Panc1 (cell line): ENCODE results near the gene MIA2. TPM values are rescaled to one million over a fixed set of nuclear protein-coding genes. Genes with fewer than 3 reads are reported as not detected.
A peak's percentile ranks its signal among the peaks of the same experiment; 100 is the strongest.

ENCODE experiments used
- ATAC-seq: fragments of 200-7000 bp; cut with Tn5 transposase; 2 replicates; pipeline ENCODE4 v1.9.1; 2020; ENCODE audit warnings: mild to moderate bottlenecking, moderate library complexity
- BruUV-seq: library from RNA; stranded (reverse); fragments of 400-500 nt; replicated peaks from 2 replicates; lab custom pipeline; 2021; lab: Mats Ljungman, UMichigan
- CTCF ChIA-PET: fragments of 300-600 bp; sonication (Branson Sonifier 250); formaldehyde crosslinking; loops from one replicate; lab custom pipeline; 2022; ENCODE audit warnings: antibody characterized with exemption; lab: Charles Lee
- POLR2A ChIA-PET: fragments of 300-600 bp; sonication (Branson Sonifier 250); formaldehyde crosslinking; loops from one replicate; lab custom pipeline; 2022; ENCODE audit warnings: antibody characterized with exemption; lab: Charles Lee
- DNase-seq: peaks from one replicate; pipeline ENCODE4 v3.0.0-alpha.2; 2010; ENCODE audit warnings: low read depth, low spot score
- H3K27ac ChIP-seq: 2 replicates; pipeline ENCODE4 v1.5.1; 2011; ENCODE audit warnings: mild to moderate bottlenecking, low read length, inconsistent platforms
- H3K27me3 ChIP-seq: fragments of 200-500 bp; sonication (Bioruptor generic); 2 replicates; pipeline ENCODE4 v1.6.0; 2014; ENCODE audit warnings: low read length, inconsistent platforms; ENCODE audit not compliant: control insufficient read depth, insufficient read depth
- H3K36me3 ChIP-seq: fragments of 200-500 bp; sonication (Bioruptor generic); 2 replicates; pipeline ENCODE4 v1.5.1; 2014; ENCODE audit warnings: inconsistent platforms, mild to moderate bottlenecking, low read length, moderate library complexity; ENCODE audit not compliant: control insufficient read depth, insufficient read depth
- H3K4me1 ChIP-seq: 2 replicates; pipeline ENCODE4 v1.5.1; 2011; ENCODE audit warnings: inconsistent platforms, mild to moderate bottlenecking, low read length, moderate library complexity; ENCODE audit not compliant: control insufficient read depth, insufficient read depth
- H3K4me3 ChIP-seq, 2 experiments: 2 replicates each; pipeline ENCODE4 v1.5.1; 2011 to 2012; ENCODE audit warnings: low read depth in 2 of 2, low read length in 2 of 2, mild to moderate bottlenecking in 2 of 2, inconsistent platforms in 1 of 2, moderate library complexity in 1 of 2
- H3K9me3 ChIP-seq: fragments of 200-500 bp; sonication (Bioruptor generic); 2 replicates; pipeline ENCODE4 v1.5.1; 2014; ENCODE audit warnings: low read depth, mild to moderate bottlenecking, inconsistent platforms, low read length, moderate library complexity; ENCODE audit not compliant: control insufficient read depth, insufficient read depth
- CTCF ChIP-seq: fragments of 450-650 bp; IDR thresholded peaks from 2 replicates; pipeline ENCODE4 v1.5.1; 2017; ENCODE audit warnings: mild to moderate bottlenecking
- POLR2AphosphoS5 ChIP-seq: IDR thresholded peaks from 2 replicates; pipeline ENCODE4 v1.6.1; 2012; ENCODE audit warnings: mild to moderate bottlenecking, low read depth, low read length, moderate library complexity
- SIN3A ChIP-seq: IDR thresholded peaks from 2 replicates; pipeline ENCODE4 v1.6.1; 2012; ENCODE audit warnings: low read depth, mild to moderate bottlenecking, low read length, moderate library complexity, borderline replicate concordance; ENCODE audit not compliant: insufficient read depth
- TCF7L2 ChIP-seq: IDR thresholded peaks from 2 replicates; pipeline ENCODE4 v1.6.1; 2011; ENCODE audit warnings: mild to moderate bottlenecking, low read depth, low read length, inconsistent platforms
- in situ Hi-C: cut with HindIII; loops from 2 replicates; pipeline ENCODE4 v1.10.0; 2016; ENCODE audit warnings: low sequenced_read_pairs, low pct_unique_long_range_greater_than_20kb
- intact Hi-C: fragments of 100-400 bp; cut with micrococcal nuclease; formaldehyde crosslinking; loops from one replicate; pipeline ENCODE4 v1.10.0; 2022; ENCODE audit not compliant: unreplicated experiment
- total RNA-seq: library from RNA; stranded (reverse); gene quantifications from one replicate; pipeline ENCODE4 v1.2.1, GENCODE V29; 2021; ENCODE audit not compliant: unreplicated experiment
- TF ChIP-seq, protein P1 (sequence below), 2 experiments: IDR thresholded peaks; 2 replicates each; pipeline ENCODE4 v1.6.1; 2011 to 2012; ENCODE audit warnings: low read depth in 2 of 2, control low read depth in 1 of 2, low read length in 1 of 2, mild to moderate bottlenecking in 1 of 2, moderate library complexity in 1 of 2; ENCODE audit not compliant: insufficient read depth in 1 of 2

The MIA2 gene
- total RNA-seq, 1 experiment from 2014 or later, result 19.2 TPM

GRCh38 chr14:39185256-39186049 is 48.3 kb upstream of the MIA2 start:
- DNase-seq, result no peak
- H3K4me3 ChIP-seq, result no peak overlapping the region
- no peak for ATAC-seq
- H3K36me3 ChIP-seq, result peaks cover 27% of the 10 kb centered on the region
- ChIA-PET POLR2A (interaction anchor here (0.6 to 0.7 kb wide), 4 partner anchors 10 to 82 kb away, joined by 3 to 10 read pairs (median 4); no protein-coding TSS in a partner anchor), CTCF (no interaction called here)
- intact Hi-C loops (loop anchor here (10.0 kb wide), 1 partner anchor 79 kb away; no protein-coding TSS in a partner anchor), in situ Hi-C loops (no loop called here)
- peaks cover 5% of the 10 kb centered on the region for H3K4me1 ChIP-seq
- TF ChIP-seq, protein P1, sequence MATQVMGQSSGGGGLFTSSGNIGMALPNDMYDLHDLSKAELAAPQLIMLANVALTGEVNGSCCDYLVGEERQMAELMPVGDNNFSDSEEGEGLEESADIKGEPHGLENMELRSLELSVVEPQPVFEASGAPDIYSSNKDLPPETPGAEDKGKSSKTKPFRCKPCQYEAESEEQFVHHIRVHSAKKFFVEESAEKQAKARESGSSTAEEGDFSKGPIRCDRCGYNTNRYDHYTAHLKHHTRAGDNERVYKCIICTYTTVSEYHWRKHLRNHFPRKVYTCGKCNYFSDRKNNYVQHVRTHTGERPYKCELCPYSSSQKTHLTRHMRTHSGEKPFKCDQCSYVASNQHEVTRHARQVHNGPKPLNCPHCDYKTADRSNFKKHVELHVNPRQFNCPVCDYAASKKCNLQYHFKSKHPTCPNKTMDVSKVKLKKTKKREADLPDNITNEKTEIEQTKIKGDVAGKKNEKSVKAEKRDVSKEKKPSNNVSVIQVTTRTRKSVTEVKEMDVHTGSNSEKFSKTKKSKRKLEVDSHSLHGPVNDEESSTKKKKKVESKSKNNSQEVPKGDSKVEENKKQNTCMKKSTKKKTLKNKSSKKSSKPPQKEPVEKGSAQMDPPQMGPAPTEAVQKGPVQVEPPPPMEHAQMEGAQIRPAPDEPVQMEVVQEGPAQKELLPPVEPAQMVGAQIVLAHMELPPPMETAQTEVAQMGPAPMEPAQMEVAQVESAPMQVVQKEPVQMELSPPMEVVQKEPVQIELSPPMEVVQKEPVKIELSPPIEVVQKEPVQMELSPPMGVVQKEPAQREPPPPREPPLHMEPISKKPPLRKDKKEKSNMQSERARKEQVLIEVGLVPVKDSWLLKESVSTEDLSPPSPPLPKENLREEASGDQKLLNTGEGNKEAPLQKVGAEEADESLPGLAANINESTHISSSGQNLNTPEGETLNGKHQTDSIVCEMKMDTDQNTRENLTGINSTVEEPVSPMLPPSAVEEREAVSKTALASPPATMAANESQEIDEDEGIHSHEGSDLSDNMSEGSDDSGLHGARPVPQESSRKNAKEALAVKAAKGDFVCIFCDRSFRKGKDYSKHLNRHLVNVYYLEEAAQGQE (IDR thresholded peaks at IDR 0.05; ENCODE audit: insufficient read depth in 1 of 2, low read depth in 2 of 2, low read length in 1 of 2), result no peak
- TF ChIP-seq SIN3A (no peak), POLR2AphosphoS5 (peak; percentile 51)
- no peaks in the 10 kb centered on the region for H3K27me3 ChIP-seq
- BruUV-seq, result no TSS peak
- no peak overlapping the region for H3K27ac ChIP-seq
- no peaks in the 10 kb centered on the region for H3K9me3 ChIP-seq

GRCh38 chr14:39186941-39187525 is 46.7 kb upstream of the MIA2 start:
- no peaks in the 10 kb centered on the region for H3K9me3 ChIP-seq
- in situ Hi-C loops, result no loop called here
- BruUV-seq, result no TSS peak
- TF ChIP-seq POLR2AphosphoS5, result no peak
- TF ChIP-seq CTCF, result no peak
- TF ChIP-seq SIN3A, result no peak
- TF ChIP-seq TCF7L2, result no peak
- TF ChIP-seq, protein P1 (IDR thresholded peaks at IDR 0.05; ENCODE audit: insufficient read depth in 1 of 2, low read depth in 2 of 2, low read length in 1 of 2), result no peak
- ATAC-seq (peak; percentile 60), DNase-seq (no peak)
- peaks cover 5% of the 10 kb centered on the region for H3K4me1 ChIP-seq
- intact Hi-C loops, result loop anchor here (10.0 kb wide), 1 partner anchor 78 kb away; no protein-coding TSS in a partner anchor
- H3K27me3 ChIP-seq, result no peaks in the 10 kb centered on the region
- H3K4me3 ChIP-seq, result no peak overlapping the region
- ChIA-PET CTCF (no interaction called here), POLR2A (no interaction called here)
- H3K36me3 ChIP-seq, result peaks cover 14% of the 10 kb centered on the region
- H3K27ac ChIP-seq, result no peak overlapping the region
